ENCODE measurements around the gene LRFN2. TPM values are rescaled to one million over a fixed set of nuclear protein-coding genes. Genes with fewer than 3 reads are reported as not detected.

LRFN2 gene
- total RNA-seq, 1 donor from 2014 or later, result not detected

GRCh38 chr6:40614671-40615070 lies 27.5 kb upstream of the LRFN2 start:
- DNase-seq (ENCODE audit: low spot score in 2 of 2), result no peak
- intact Hi-C loops (cut with DNase I), result no loop called here
- TF ChIP-seq CTCF (IDR thresholded peaks at IDR 0.05), result no peak
- Histone ChIP-seq H3K9me3 (no peaks in the 10 kb centered on the region), H3K36me3 (no peaks in the 10 kb centered on the region), H3K27me3 (no peaks in the 10 kb centered on the region), H3K4me1 (no peaks in the 10 kb centered on the region), H3K4me3 (no peak overlapping the region), H3K27ac (no peak overlapping the region)

GRCh38 chr6:40611912-40612311 lies 24.7 kb upstream of the LRFN2 start:
- Histone ChIP-seq H3K4me1 (no peaks in the 10 kb centered on the region), H3K4me3 (no peak overlapping the region), H3K36me3 (no peaks in the 10 kb centered on the region), H3K27ac (no peak overlapping the region), H3K9me3 (no peaks in the 10 kb centered on the region), H3K27me3 (no peaks in the 10 kb centered on the region)
- intact Hi-C loops (cut with DNase I), result no loop called here
- DNase-seq (ENCODE audit: low spot score in 2 of 2), result peak in 1 of 2 donors; percentile 53
- no peak for TF ChIP-seq CTCF (IDR thresholded peaks at IDR 0.05)

- DNase-seq (ENCODE audit: low spot score in 2 of 2), result no peak
- Histone ChIP-seq H3K4me3 (no peak overlapping the region), H3K27me3 (no peaks in the 10 kb centered on the region), H3K27ac (no peak overlapping the region), H3K36me3 (no peaks in the 10 kb centered on the region), H3K4me1 (no peaks in the 10 kb centered on the region), H3K9me3 (no peaks in the 10 kb centered on the region)
- intact Hi-C loops (cut with DNase I), result no loop called here
- no peak for TF ChIP-seq CTCF (IDR thresholded peaks at IDR 0.05)
Observed at GRCh38 chr6:40611434-40611833, 24.3 kb upstream of the LRFN2 start.

GRCh38 chr6:40610229-40610628 lies 23.1 kb upstream of the LRFN2 start:
- H3K4me3 ChIP-seq, result no peak overlapping the region
- H3K4me1 ChIP-seq, result no peaks in the 10 kb centered on the region
- H3K36me3 ChIP-seq, result no peaks in the 10 kb centered on the region
- intact Hi-C loops (cut with DNase I), result no loop called here
- no peak overlapping the region for H3K27ac ChIP-seq
- H3K9me3 ChIP-seq, result no peaks in the 10 kb centered on the region
- no peaks in the 10 kb centered on the region for H3K27me3 ChIP-seq
- TF ChIP-seq CTCF (IDR thresholded peaks at IDR 0.05), result no peak
- DNase-seq (ENCODE audit: low spot score in 2 of 2), result peak in 1 of 2 donors; percentile 15

- Histone ChIP-seq H3K4me1 (no peaks in the 10 kb centered on the region), H3K9me3 (no peaks in the 10 kb centered on the region), H3K4me3 (no peak overlapping the region), H3K27ac (no peak overlapping the region), H3K36me3 (no peaks in the 10 kb centered on the region), H3K27me3 (no peaks in the 10 kb centered on the region)
- DNase-seq (ENCODE audit: low spot score in 2 of 2), result peak in 1 of 2 donors; percentile 18
- intact Hi-C loops (cut with DNase I), result no loop called here
- TF ChIP-seq CTCF (IDR thresholded peaks at IDR 0.05), result no peak
Observed at GRCh38 chr6:40606981-40607380, 19.8 kb upstream of the LRFN2 start.

GRCh38 chr6:40606526-40606925 lies 19.4 kb upstream of the LRFN2 start:
- H3K4me1 ChIP-seq, result no peaks in the 10 kb centered on the region
- H3K4me3 ChIP-seq, result no peak overlapping the region
- H3K9me3 ChIP-seq, result no peaks in the 10 kb centered on the region
- intact Hi-C loops (cut with DNase I), result no loop called here
- no peaks in the 10 kb centered on the region for H3K36me3 ChIP-seq
- H3K27ac ChIP-seq, result no peak overlapping the region
- peak in 1 of 2 donors; percentile 16 for DNase-seq (ENCODE audit: low spot score in 2 of 2)
- H3K27me3 ChIP-seq, result no peaks in the 10 kb centered on the region
- no peak for TF ChIP-seq CTCF (IDR thresholded peaks at IDR 0.05)

Data from ascending aorta (tissue), 2 donors.